H1 (cell line): ENCODE data around the gene PIK3C2G. TPM values are rescaled to one million over a fixed set of nuclear protein-coding genes. Genes with fewer than 3 reads are reported as not detected.

Source experiments
- CTCF ChIA-PET: fragments of 300-600 bp; sonication (Branson Sonifier 250); formaldehyde crosslinking; loops from one replicate; lab custom pipeline; 2021; ENCODE audit not compliant: partially characterized antibody; lab: Charles Lee
- POLR2A ChIA-PET: fragments of 300-600 bp; sonication (Branson Sonifier 250); formaldehyde crosslinking; loops from one replicate; lab custom pipeline; 2021; ENCODE audit warnings: inconsistent platforms; ENCODE audit not compliant: partially characterized antibody; lab: Charles Lee
- DNase-seq, 2 experiments: peaks; one replicate each; pipeline versions ENCODE4 v3.0.0 to v3.0.0-alpha.2; 2010 to 2022; ENCODE audit warnings: low spot score in 2 of 2, low read depth in 1 of 2, mixed read lengths in 1 of 2
- FAIRE-seq: peaks from 2 replicates; lab custom pipeline; 2011; peaks lifted over from hg19 to GRCh38; lab: Jason Lieb, UNC
- H2AFZ ChIP-seq: 2 replicates; pipeline ENCODE4 v1.8.1; 2012; ENCODE audit warnings: low read length, inconsistent platforms
- H2AK5ac ChIP-seq: 2 replicates; pipeline ENCODE4 v1.6.1; 2013; ENCODE audit warnings: low read depth, low read length
- H2BK120ac ChIP-seq: replicated peaks from 2 replicates; pipeline ENCODE3; 2013; ENCODE audit warnings: low read depth, low read length, inconsistent platforms
- H2BK12ac ChIP-seq: 2 replicates; pipeline ENCODE4 v1.6.1; 2013; ENCODE audit warnings: low read depth, low read length
- H2BK15ac ChIP-seq: 2 replicates; pipeline ENCODE4 v1.6.1; 2013; ENCODE audit warnings: low read length
- H2BK20ac ChIP-seq: 2 replicates; pipeline ENCODE4 v1.6.1; 2013; ENCODE audit warnings: low read length
- H2BK5ac ChIP-seq: 2 replicates; pipeline ENCODE4 v1.6.1; 2013; ENCODE audit warnings: low read depth, low read length
- H3K14ac ChIP-seq: 2 replicates; pipeline ENCODE4 v1.6.1; 2013; ENCODE audit warnings: inconsistent platforms; ENCODE audit not compliant: insufficient read length
- H3K18ac ChIP-seq: 2 replicates; pipeline ENCODE4 v1.6.1; 2013; ENCODE audit warnings: low read length; ENCODE audit errors: extremely low read depth
- H3K23ac ChIP-seq: 2 replicates; pipeline ENCODE4 v1.6.1; 2013; ENCODE audit warnings: inconsistent platforms; ENCODE audit not compliant: insufficient read length
- H3K23me2 ChIP-seq: 2 replicates; pipeline ENCODE4 v1.6.1; 2013; ENCODE audit warnings: low read depth, low read length
- H3K27ac ChIP-seq: 2 replicates; pipeline ENCODE4 v1.6.1; 2011; ENCODE audit warnings: low read depth, low read length, inconsistent platforms
- H3K27me3 ChIP-seq, 4 experiments: replicated peaks in 1 of 4; 1 replicate in 1 of 4; 2 replicates in 3 of 4; pipeline versions ENCODE4 v1.6.1 to v1.8.1; 2011 to 2013; ENCODE audit warnings: low read length in 3 of 4, mild to moderate bottlenecking in 3 of 4, inconsistent platforms in 2 of 4, mixed read lengths in 2 of 4, moderate library complexity in 1 of 4; ENCODE audit not compliant: control insufficient read depth in 3 of 4, insufficient read depth in 3 of 4; ENCODE audit errors: extremely low read depth in 1 of 4
- H3K36me3 ChIP-seq, 4 experiments: 2 replicates each; pipeline versions ENCODE4 v1.6.1 to v1.8.1; 2011 to 2013; ENCODE audit warnings: mild to moderate bottlenecking in 4 of 4, low read length in 3 of 4, moderate library complexity in 2 of 4, control low read depth in 1 of 4, inconsistent platforms in 1 of 4; ENCODE audit not compliant: insufficient read depth in 4 of 4, control insufficient read depth in 2 of 4
- H3K4ac ChIP-seq: replicated peaks from 2 replicates; pipeline ENCODE3; 2013; ENCODE audit warnings: low read length, low read depth, mixed read lengths, inconsistent platforms; ENCODE audit not compliant: insufficient read length
- H3K4me1 ChIP-seq, 4 experiments: replicated peaks in 1 of 4; 1 replicate in 1 of 4; 2 replicates in 3 of 4; pipeline versions ENCODE4 v1.6.1 to v1.8.1; 2011 to 2013; ENCODE audit warnings: low read length in 3 of 4, inconsistent platforms in 2 of 4, mixed read lengths in 1 of 4; ENCODE audit not compliant: insufficient read depth in 4 of 4, control insufficient read depth in 3 of 4
- H3K4me2 ChIP-seq, 2 experiments: 2 replicates each; pipeline versions ENCODE4 v1.6.1 to v1.8.1; 2011 to 2013; ENCODE audit warnings: low read depth in 2 of 2, low read length in 2 of 2, control low read depth in 1 of 2, inconsistent platforms in 1 of 2, mild to moderate bottlenecking in 1 of 2; ENCODE audit not compliant: insufficient read depth in 1 of 2
- H3K4me3 ChIP-seq, 4 experiments: fragments of 200-600, 300-600 bp in 1 of 4; sonication (generic), shearing (Covaris generic), sonication (Bioruptor Twin) in 1 of 4; 2 replicates each; pipeline versions ENCODE4 v1.5.1 to v1.8.1; 2011 to 2016; ENCODE audit warnings: low read length in 4 of 4, low read depth in 3 of 4, control low read depth in 2 of 4, inconsistent platforms in 2 of 4, mild to moderate bottlenecking in 2 of 4, mixed read lengths in 1 of 4, moderate library complexity in 1 of 4; ENCODE audit not compliant: insufficient read depth in 2 of 4; ENCODE audit errors: extremely low read depth in 1 of 4
- H3K56ac ChIP-seq: replicated peaks from 2 replicates; pipeline ENCODE3; 2013; ENCODE audit warnings: low read depth, mild to moderate bottlenecking, mixed read lengths, low read length, inconsistent platforms; ENCODE audit not compliant: insufficient read length
- H3K79me1 ChIP-seq: 2 replicates; pipeline ENCODE4 v1.6.1; 2013; ENCODE audit warnings: low read depth, low read length, control low read depth
- H3K79me2 ChIP-seq, 2 experiments: 2 replicates each; pipeline versions ENCODE4 v1.6.1 to v1.8.1; 2012 to 2013; ENCODE audit warnings: low read length in 2 of 2, mild to moderate bottlenecking in 2 of 2, inconsistent platforms in 1 of 2; ENCODE audit not compliant: insufficient read depth in 2 of 2, control insufficient read depth in 1 of 2
- H3K9ac ChIP-seq, 4 experiments: replicated peaks in 1 of 4; 1 replicate in 1 of 4; 2 replicates in 3 of 4; pipeline versions ENCODE4 v1.6.1 to v1.8.1; 2011 to 2013; ENCODE audit warnings: low read depth in 3 of 4, low read length in 3 of 4, control low read depth in 2 of 4, mild to moderate bottlenecking in 2 of 4, moderate library complexity in 2 of 4, inconsistent platforms in 1 of 4; ENCODE audit errors: extremely low read depth in 1 of 4
- H3K9me3 ChIP-seq, 2 experiments: 2 replicates each; pipeline versions ENCODE4 v1.6.1 to v1.8.1; 2012 to 2013; ENCODE audit warnings: mild to moderate bottlenecking in 2 of 2, moderate library complexity in 2 of 2, control low read depth in 1 of 2, inconsistent platforms in 1 of 2, low read depth in 1 of 2, low read length in 1 of 2, mixed read lengths in 1 of 2; ENCODE audit not compliant: insufficient read depth in 2 of 2
- H4K20me1 ChIP-seq, 2 experiments: replicated peaks in 1 of 2; 2 replicates each; pipeline versions ENCODE3 to v1.8.1; 2011 to 2013; ENCODE audit warnings: inconsistent platforms in 2 of 2, low read length in 2 of 2, mild to moderate bottlenecking in 1 of 2; ENCODE audit not compliant: insufficient read depth in 2 of 2, control insufficient read depth in 1 of 2
- H4K5ac ChIP-seq: 2 replicates; pipeline ENCODE4 v1.6.1; 2013; ENCODE audit warnings: low read length, low read depth, mixed read lengths, inconsistent platforms; ENCODE audit not compliant: insufficient read length
- H4K8ac ChIP-seq: 2 replicates; pipeline ENCODE4 v1.8.0; 2013; ENCODE audit warnings: mild to moderate bottlenecking, moderate library complexity, low read length, inconsistent platforms; ENCODE audit not compliant: insufficient read depth; ENCODE audit errors: extremely low read depth
- H4K91ac ChIP-seq: replicated peaks from 2 replicates; pipeline ENCODE3; 2013; ENCODE audit warnings: low read length, mixed read lengths, inconsistent platforms; ENCODE audit not compliant: insufficient read length
- CHD1 ChIP-seq: IDR thresholded peaks from 2 replicates; pipeline ENCODE4 v1.6.1; 2012; ENCODE audit warnings: low read depth, low read length, improper control_type of control experiment
- CHD2 ChIP-seq: IDR thresholded peaks from 2 replicates; pipeline ENCODE4 v1.6.1; 2012; ENCODE audit warnings: low read length, improper control_type of control experiment
- CREB1 ChIP-seq: IDR thresholded peaks from 2 replicates; pipeline ENCODE4 v1.6.1; 2012; ENCODE audit warnings: inconsistent platforms
- MAFK ChIP-seq: IDR thresholded peaks from 2 replicates; pipeline ENCODE4 v1.6.1; 2012; ENCODE audit warnings: low read depth, mild to moderate bottlenecking, improper control_type of control experiment, low read length
- PHF8 ChIP-seq: fragments of 200-600 bp; sonication (generic); conservative IDR thresholded peaks from 2 replicates; pipeline ENCODE4 v1.7.1; 2012; ENCODE audit warnings: low read depth, mild to moderate bottlenecking, inconsistent platforms, low read length, moderate library complexity
- POLR2AphosphoS5 ChIP-seq: IDR thresholded peaks from 2 replicates; pipeline ENCODE4 v1.6.1; 2011; ENCODE audit warnings: low read depth, low read length
- RBBP5 ChIP-seq: IDR thresholded peaks from 2 replicates; pipeline ENCODE4 v1.7.1; 2012; ENCODE audit warnings: low read depth, mild to moderate bottlenecking, inconsistent platforms, low read length, moderate library complexity, borderline replicate concordance
- RFX5 ChIP-seq: IDR thresholded peaks from 2 replicates; pipeline ENCODE4 v1.6.1; 2011; ENCODE audit warnings: low read depth, low read length, improper control_type of control experiment, borderline replicate concordance
- RXRA ChIP-seq: IDR thresholded peaks from 2 replicates; pipeline ENCODE4 v1.6.1; 2011; ENCODE audit warnings: low read depth, mild to moderate bottlenecking, low read length, moderate library complexity; ENCODE audit not compliant: insufficient read depth
- TAF1 ChIP-seq: IDR thresholded peaks from 2 replicates; pipeline ENCODE4 v1.6.1; 2011; ENCODE audit warnings: mild to moderate bottlenecking, low read depth, low read length
- TAF7 ChIP-seq: optimal IDR thresholded peaks from 2 replicates; pipeline ENCODE3; 2011; ENCODE audit warnings: low read depth, mild to moderate bottlenecking, inconsistent platforms, low read length, moderate library complexity, borderline replicate concordance
- WGBS, 2 experiments: shearing (Covaris generic) in 1 of 2; methylation state at CpG; one replicate each; pipeline versions ENCODE4 v1.1.6 to v1.1.7; 2013 to 2015; ENCODE audit warnings: low lambda C conversion rate in 2 of 2, mixed read lengths in 2 of 2, inconsistent platforms in 1 of 2, low coverage in 1 of 2, missing lambda C conversion rate in 1 of 2; ENCODE audit not compliant: insufficient replicate concordance in 2 of 2, insufficient coverage in 1 of 2, insufficient read length in 1 of 2; ENCODE audit errors: extremely low coverage in 1 of 2, missing lambda C conversion rate in 1 of 2; 5-methylcytosine and 5-hydroxymethylcytosine counted together
- polyA plus RNA-seq, 7 experiments: library from polyadenylated mRNA; depleted of rRNA in 3 of 7; stranded (reverse) in 5 of 7; unstranded in 2 of 7; fragments of >200 nt in 5 of 7; fragments of 200-250 nt in 2 of 7; gene quantifications; 1 replicate in 5 of 7; 2 replicates in 1 of 7; 4 replicates in 1 of 7; pipeline versions ENCODE4 v1.2.1 to v1.2.3, GENCODE V29; 2011 to 2013; ENCODE audit warnings: missing spikeins in 2 of 7, mixed read lengths in 2 of 7
- total RNA-seq: library from RNA; stranded (reverse); fragmentation: NEBNext Ultra II Directional; extraction: Animal tissue kit (Norgen Biotek cat#: 25700); gene quantifications from 2 replicates; pipeline ENCODE4 v1.2.1, GENCODE V29; 2021
- TF ChIP-seq, protein P1 (sequence below), 3 experiments: IDR thresholded peaks; 1 replicate in 2 of 3; 2 replicates in 1 of 3; pipeline versions ENCODE4 v1.5.1 to v1.6.1; 2011; ENCODE audit warnings: low read length in 3 of 3, mild to moderate bottlenecking in 3 of 3, inconsistent platforms in 2 of 3, low read depth in 1 of 3, moderate library complexity in 1 of 3; ENCODE audit not compliant: insufficient read depth in 1 of 3; ENCODE audit errors: control extremely low read depth in 1 of 3

PIK3C2G gene
- total and polyA plus RNA-seq, 2 of the 8 experiments (the other 6 are each of a cell fraction or from before 2014, with no cell fraction given) = not detected

GRCh38 chr12:18267427-18268099 lies 6.2 kb downstream of the PIK3C2G start:
- Histone ChIP-seq H2AFZ (no peak overlapping the region), H2BK5ac (no peak overlapping the region), H3K79me1 (no peaks in the 10 kb centered on the region), H3K4me2 (no peak overlapping the region), H2BK15ac (no peak overlapping the region), H3K23ac (no peak overlapping the region), H3K4me3 (no peak overlapping the region), H3K9ac (no peak overlapping the region), H3K4me1 (no peaks in the 10 kb centered on the region), H2AK5ac (no peak overlapping the region), H3K36me3 (no peaks in the 10 kb centered on the region), H3K9me3 (no peaks in the 10 kb centered on the region), H3K27ac (no peak overlapping the region), H4K20me1 (no peaks in the 10 kb centered on the region), H3K23me2 (no peaks in the 10 kb centered on the region; the same call in 1 of the 2 replicates), H3K27me3 (no peaks in the 10 kb centered on the region), H3K56ac (no peak overlapping the region), H2BK20ac (no peak overlapping the region), H3K4ac (no peak overlapping the region), H4K91ac (no peak overlapping the region), H4K5ac (no peak overlapping the region), H3K14ac (no peak overlapping the region), H3K18ac (no peak overlapping the region), H3K79me2 (no peaks in the 10 kb centered on the region), H2BK120ac (no peak overlapping the region), H4K8ac (no peak overlapping the region), H2BK12ac (no peak overlapping the region)
- WGBS, 2 experiments = 91% methylated on average over 9 of the region's 9 CpGs; no CpG with 5 or more reads in 1 of the 2 experiments
- POLR2A ChIA-PET = no interaction called here
- CTCF ChIA-PET = no interaction called here
- FAIRE-seq = no peak
- no peak for DNase-seq
- TF ChIP-seq CHD1 (no peak), CHD2 (no peak), TAF1 (no peak), TAF7 (no peak), POLR2AphosphoS5 (no peak), RXRA (no peak), RBBP5 (no peak), RFX5 (no peak), PHF8 (no peak), MAFK (no peak), CREB1 (no peak)
- TF ChIP-seq, protein P1, sequence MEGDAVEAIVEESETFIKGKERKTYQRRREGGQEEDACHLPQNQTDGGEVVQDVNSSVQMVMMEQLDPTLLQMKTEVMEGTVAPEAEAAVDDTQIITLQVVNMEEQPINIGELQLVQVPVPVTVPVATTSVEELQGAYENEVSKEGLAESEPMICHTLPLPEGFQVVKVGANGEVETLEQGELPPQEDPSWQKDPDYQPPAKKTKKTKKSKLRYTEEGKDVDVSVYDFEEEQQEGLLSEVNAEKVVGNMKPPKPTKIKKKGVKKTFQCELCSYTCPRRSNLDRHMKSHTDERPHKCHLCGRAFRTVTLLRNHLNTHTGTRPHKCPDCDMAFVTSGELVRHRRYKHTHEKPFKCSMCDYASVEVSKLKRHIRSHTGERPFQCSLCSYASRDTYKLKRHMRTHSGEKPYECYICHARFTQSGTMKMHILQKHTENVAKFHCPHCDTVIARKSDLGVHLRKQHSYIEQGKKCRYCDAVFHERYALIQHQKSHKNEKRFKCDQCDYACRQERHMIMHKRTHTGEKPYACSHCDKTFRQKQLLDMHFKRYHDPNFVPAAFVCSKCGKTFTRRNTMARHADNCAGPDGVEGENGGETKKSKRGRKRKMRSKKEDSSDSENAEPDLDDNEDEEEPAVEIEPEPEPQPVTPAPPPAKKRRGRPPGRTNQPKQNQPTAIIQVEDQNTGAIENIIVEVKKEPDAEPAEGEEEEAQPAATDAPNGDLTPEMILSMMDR (IDR thresholded peaks at IDR 0.05; ENCODE audit: control extremely low read depth in 1 of 3, insufficient read depth in 1 of 3, low read depth in 1 of 3, low read length in 3 of 3) = no peak
